ENCODE measurements around the gene RALB.

The RALB gene

GRCh38 chr2:120342446-120342845 lies 89.8 kb downstream of the RALB start:
- Histone ChIP-seq H3K9me3 (replicated peaks in 1 of 11) (no peaks in the 10 kb centered on the region), H3K27me3 (peaks cover 65 to 79% (median 75%) of the 10 kb centered on the region in 11 experiments), H3K36me3 (no peaks in the 10 kb centered on the region), H4K20me1 (peaks cover 0 to 55% (median 40%) of the 10 kb centered on the region in 11 experiments; a peak in 19 of 22 replicates), H3K4me3 (no peak overlapping the region), H3K4me1 (peaks cover 17 to 38% (median 31%) of the 10 kb centered on the region in 10 experiments; a peak in 19 of 20 replicates), H3K4me2 (no peak overlapping the region), H3K9ac (no peak overlapping the region), H3K27ac (no peak overlapping the region)
- no peak for TF ChIP-seq Cebpa-rat (IDR thresholded peaks at IDR 0.05)

GRCh38 chr2:120343100-120343432 lies 90.4 kb downstream of the RALB start:
- peak overlapping the region in 10 of 11 experiments; percentile 87 to 100 (median 100); a peak in 17 of 22 replicates for H3K4me2 ChIP-seq
- H4K20me1 ChIP-seq: peaks cover 0 to 61% (median 46%) of the 10 kb centered on the region in 11 experiments; a peak in 20 of 22 replicates
- H3K9ac ChIP-seq: no peak overlapping the region
- 0 out of 20 replicates have a peak overlapping the region, but pooled peaks of 1 of the 10 experiments have one; percentile 9 for H3K4me3 ChIP-seq
- peaks cover 17 to 44% (median 34%) of the 10 kb centered on the region in 10 experiments; a peak in 19 of 20 replicates for H3K4me1 ChIP-seq
- TF ChIP-seq Cebpa-rat (IDR thresholded peaks at IDR 0.05): no peak
- H3K27ac ChIP-seq: no peak overlapping the region
- peaks cover 72 to 86% (median 82%) of the 10 kb centered on the region in 11 experiments for H3K27me3 ChIP-seq
- no peaks in the 10 kb centered on the region for H3K9me3 ChIP-seq (replicated peaks in 1 of 11)
- no peaks in the 10 kb centered on the region for H3K36me3 ChIP-seq

GRCh38 chr2:120343433-120344105 lies 90.9 kb downstream of the RALB start:
- H3K27me3 ChIP-seq: peaks cover 77 to 91% (median 87%) of the 10 kb centered on the region in 11 experiments
- peaks cover 0 to 66% (median 47%) of the 10 kb centered on the region in 11 experiments; a peak in 20 of 22 replicates for H4K20me1 ChIP-seq
- peak overlapping the region; percentile 87 to 100 (median 100) for H3K4me2 ChIP-seq
- H3K9me3 ChIP-seq (replicated peaks in 1 of 11): no peaks in the 10 kb centered on the region
- 0 out of 22 replicates have a peak overlapping the region, but pooled peaks of 1 of the 11 experiments have one; percentile 12 for H3K9ac ChIP-seq
- H3K27ac ChIP-seq: no peak overlapping the region
- peaks cover 17 to 49% (median 35%) of the 10 kb centered on the region in 10 experiments; a peak in 19 of 20 replicates for H3K4me1 ChIP-seq
- no peaks in the 10 kb centered on the region for H3K36me3 ChIP-seq
- peak overlapping the region in 6 of 10 experiments; percentile 9 to 72 (median 29); a peak in 9 of 20 replicates for H3K4me3 ChIP-seq
- no peak for TF ChIP-seq Cebpa-rat (IDR thresholded peaks at IDR 0.05)

Data from BLaER1 treated with 17β-estradiol and CSF1 and Interleukin-3, amounts not matched to agents 10 nM and 100 nM (cell line).